Measurements from ENCODE around the gene ACTR6. TPM values are rescaled to one million over a fixed set of nuclear protein-coding genes. Genes with fewer than 3 reads are reported as not detected.

The ACTR6 gene
- total RNA-seq, 1 experiment from 2014 or later, result 26.9 TPM

GRCh38 chr12:100234166-100234565 lies 33.6 kb downstream of the ACTR6 start:
- BruUV-seq (replicated peaks), result no TSS peak
- DNase-seq, result peak; percentile 25 to 91
- Histone ChIP-seq H3K79me2 (ENCODE audit: low read depth) (no peaks in the 10 kb centered on the region), H3F3A (ENCODE audit: insufficient read depth, low read depth) (peaks cover 47% of the 10 kb centered on the region), H4K20me1 (ENCODE audit: insufficient read depth) (no peaks in the 10 kb centered on the region), H2AFZ (peak overlapping the region; percentile 76), H3K4me1 (replicated peaks; ENCODE audit: insufficient read depth) (peaks cover 63% of the 10 kb centered on the region), H3K9me3 (ENCODE audit: insufficient read depth, low read depth) (no peaks in the 10 kb centered on the region), H3K4me2 (peak overlapping the region; percentile 78), H3K9me2 (ENCODE audit: insufficient read depth) (no peaks in the 10 kb centered on the region), H3K27ac (peak overlapping the region; percentile 67), H3K4me3 (peak overlapping the region; percentile 50; the same call in 1 of the 2 replicates), H3K36me3 (ENCODE audit: low read depth) (no peaks in the 10 kb centered on the region), H3K27me3 (ENCODE audit: insufficient read depth, low read depth) (no peaks in the 10 kb centered on the region)
- no peak for TF ChIP-seq EZH2 (IDR thresholded peaks at IDR 0.05; ENCODE audit: low read depth)
- TF ChIP-seq, protein P1, sequence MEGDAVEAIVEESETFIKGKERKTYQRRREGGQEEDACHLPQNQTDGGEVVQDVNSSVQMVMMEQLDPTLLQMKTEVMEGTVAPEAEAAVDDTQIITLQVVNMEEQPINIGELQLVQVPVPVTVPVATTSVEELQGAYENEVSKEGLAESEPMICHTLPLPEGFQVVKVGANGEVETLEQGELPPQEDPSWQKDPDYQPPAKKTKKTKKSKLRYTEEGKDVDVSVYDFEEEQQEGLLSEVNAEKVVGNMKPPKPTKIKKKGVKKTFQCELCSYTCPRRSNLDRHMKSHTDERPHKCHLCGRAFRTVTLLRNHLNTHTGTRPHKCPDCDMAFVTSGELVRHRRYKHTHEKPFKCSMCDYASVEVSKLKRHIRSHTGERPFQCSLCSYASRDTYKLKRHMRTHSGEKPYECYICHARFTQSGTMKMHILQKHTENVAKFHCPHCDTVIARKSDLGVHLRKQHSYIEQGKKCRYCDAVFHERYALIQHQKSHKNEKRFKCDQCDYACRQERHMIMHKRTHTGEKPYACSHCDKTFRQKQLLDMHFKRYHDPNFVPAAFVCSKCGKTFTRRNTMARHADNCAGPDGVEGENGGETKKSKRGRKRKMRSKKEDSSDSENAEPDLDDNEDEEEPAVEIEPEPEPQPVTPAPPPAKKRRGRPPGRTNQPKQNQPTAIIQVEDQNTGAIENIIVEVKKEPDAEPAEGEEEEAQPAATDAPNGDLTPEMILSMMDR (conservative IDR thresholded peaks at IDR 0.05), result no peak
- ChIA-PET POLR2A (ENCODE audit: unreplicated experiment) (no interaction called here), CTCF (interaction anchor here (0.6 kb wide), 1 partner anchor 11 kb away, joined by 4 read pairs; no protein-coding TSS in a partner anchor)
- intact Hi-C loops (cut with micrococcal nuclease; ENCODE audit: unreplicated experiment), result loop anchor here (1.0 to 10.0 kb wide), 6 partner anchors 33 to 501 kb away; partner anchors contain the start of genes DEPDC4 and SCYL2

GRCh38 chr12:100234591-100235304 lies 34.1 kb downstream of the ACTR6 start:
- TF ChIP-seq EZH2 (IDR thresholded peaks at IDR 0.05; ENCODE audit: low read depth), result no peak
- TF ChIP-seq, protein P1 (conservative IDR thresholded peaks at IDR 0.05), result peak; percentile 82
- BruUV-seq (replicated peaks), result no TSS peak
- Histone ChIP-seq H3K27me3 (ENCODE audit: insufficient read depth, low read depth) (no peaks in the 10 kb centered on the region), H3K27ac (peak overlapping the region; percentile 67), H4K20me1 (ENCODE audit: insufficient read depth) (no peaks in the 10 kb centered on the region), H3K4me1 (replicated peaks; ENCODE audit: insufficient read depth) (peaks cover 57% of the 10 kb centered on the region), H3K9me2 (ENCODE audit: insufficient read depth) (no peaks in the 10 kb centered on the region), H3K4me3 (peak overlapping the region; percentile 50; the same call in 1 of the 2 replicates), H3K9me3 (ENCODE audit: insufficient read depth, low read depth) (no peaks in the 10 kb centered on the region), H3K36me3 (ENCODE audit: low read depth) (no peaks in the 10 kb centered on the region), H3K4me2 (peak overlapping the region; percentile 78), H3F3A (ENCODE audit: insufficient read depth, low read depth) (peaks cover 41% of the 10 kb centered on the region), H3K79me2 (ENCODE audit: low read depth) (no peaks in the 10 kb centered on the region), H2AFZ (peak overlapping the region; percentile 76)
- peak in 1 of 2 experiments; percentile 63 for DNase-seq
- CTCF ChIA-PET, result interaction anchor here (0.6 kb wide), 1 partner anchor 12 kb away, joined by 4 read pairs; no protein-coding TSS in a partner anchor
- POLR2A ChIA-PET (ENCODE audit: unreplicated experiment), result interaction anchor here (0.5 to 0.6 kb wide), 3 partner anchors 28 to 1833 kb away, joined by 3 to 8 read pairs (median 6); partner anchors contain the start of genes DEPDC4 and SCYL2
- intact Hi-C loops (cut with micrococcal nuclease; ENCODE audit: unreplicated experiment), result loop anchor here (1.0 to 10.0 kb wide), 6 partner anchors 32 to 500 kb away; partner anchors contain the start of genes DEPDC4 and SCYL2

GRCh38 chr12:100238801-100239200 lies 38.2 kb downstream of the ACTR6 start:
- no peaks in the 10 kb centered on the region for H3K36me3 ChIP-seq (ENCODE audit: low read depth)
- H3K4me3 ChIP-seq, result no peak overlapping the region
- ChIA-PET CTCF (interaction anchor here (0.7 kb wide), 1 partner anchor 9 kb away, joined by 3 read pairs; no protein-coding TSS in a partner anchor), POLR2A (ENCODE audit: unreplicated experiment) (no interaction called here)
- no peaks in the 10 kb centered on the region for H3K27me3 ChIP-seq (ENCODE audit: insufficient read depth, low read depth)
- no peaks in the 10 kb centered on the region for H3K79me2 ChIP-seq (ENCODE audit: low read depth)
- peaks cover 17% of the 10 kb centered on the region for H3K4me1 ChIP-seq (replicated peaks; ENCODE audit: insufficient read depth)
- DNase-seq, result no peak
- no peak overlapping the region for H3K4me2 ChIP-seq
- H3K9me3 ChIP-seq (ENCODE audit: insufficient read depth, low read depth), result no peaks in the 10 kb centered on the region
- BruUV-seq (replicated peaks), result no TSS peak
- H2AFZ ChIP-seq, result no peak overlapping the region
- H4K20me1 ChIP-seq (ENCODE audit: insufficient read depth), result no peaks in the 10 kb centered on the region
- intact Hi-C loops (cut with micrococcal nuclease; ENCODE audit: unreplicated experiment), result loop anchor here (10.0 kb wide), 2 partner anchors 106 to 496 kb away; no protein-coding TSS in a partner anchor
- peaks cover 8% of the 10 kb centered on the region for H3F3A ChIP-seq (ENCODE audit: insufficient read depth, low read depth)
- TF ChIP-seq EZH2 (IDR thresholded peaks at IDR 0.05; ENCODE audit: low read depth), result no peak
- TF ChIP-seq, protein P1 (conservative IDR thresholded peaks at IDR 0.05), result no peak
- H3K27ac ChIP-seq, result no peak overlapping the region
- H3K9me2 ChIP-seq (ENCODE audit: insufficient read depth), result no peaks in the 10 kb centered on the region
